ENCODE results near the gene TAGLN2. TPM values are rescaled to one million over a fixed set of nuclear protein-coding genes. Genes with fewer than 3 reads are reported as not detected.

TAGLN2 gene
- total and polyA plus RNA-seq, 9 of the 15 experiments (the other 6 are each of a cell fraction or from before 2014, with no cell fraction given): 192 to 683 (median 455) TPM

GRCh38 chr1:159889821-159890252, 35.5 kb downstream of the TAGLN2 start (continued):
- TF ChIP-seq VEZF1 (CRISPR knock-in tag; IDR thresholded peaks at IDR 0.05) (peak; percentile 57; the same call in 1 of the 2 replicates), PTTG1 (tag; IDR thresholded peaks at IDR 0.05; ENCODE audit: low read depth) (no peak), ZNF311 (CRISPR knock-in tag; IDR thresholded peaks at IDR 0.05) (no peak), ZNF584 (CRISPR knock-in tag; IDR thresholded peaks at IDR 0.05; ENCODE audit: low read depth) (no peak), CBX5 (IDR thresholded peaks at IDR 0.05; ENCODE audit: borderline replicate concordance, low read depth) (no peak), SMC3 (conservative IDR thresholded peaks at IDR 0.05; ENCODE audit: insufficient read depth, low read depth, low read length) (no peak), ETV1 (tag; conservative IDR thresholded peaks at IDR 0.05; ENCODE audit: low read depth) (peak; percentile 55; the same call in 1 of the 2 replicates), NR1H2 (CRISPR knock-in tag; IDR thresholded peaks at IDR 0.05) (no peak), ZNF830 (CRISPR knock-in tag; IDR thresholded peaks at IDR 0.05) (no peak), POLR3G (IDR thresholded peaks at IDR 0.05; ENCODE audit: extremely low read depth, insufficient read length, insufficient replicate concordance) (no peak), ZNF764 (CRISPR knock-in tag; IDR thresholded peaks at IDR 0.05; ENCODE audit: low read depth) (no peak), HMG20B (CRISPR knock-in tag; IDR thresholded peaks at IDR 0.05) (no peak), CREB3 (tag; conservative IDR thresholded peaks at IDR 0.05; ENCODE audit: low read depth) (no peak), RBM17 (IDR thresholded peaks at IDR 0.05; ENCODE audit: borderline replicate concordance, low read depth, low read length) (no peak), ZNF263 (CRISPR knock-in tag; IDR thresholded peaks at IDR 0.05; ENCODE audit: borderline replicate concordance) (peak; percentile 61), ZNF354B (CRISPR knock-in tag; IDR thresholded peaks at IDR 0.05) (no peak), ZFP1 (CRISPR knock-in tag; IDR thresholded peaks at IDR 0.05) (no peak), ZNF511 (CRISPR knock-in tag; IDR thresholded peaks at IDR 0.05) (no peak), CHD1 (IDR thresholded peaks at IDR 0.05; ENCODE audit: low read length) (no peak), ATF7 (IDR thresholded peaks at IDR 0.05) (0 out of 2 replicates have a peak, but pooled peaks have one; percentile 21), NKRF (IDR thresholded peaks at IDR 0.05; ENCODE audit: borderline replicate concordance) (no peak), HMBOX1 (IDR thresholded peaks at IDR 0.05) (peak; percentile 80), TRIM24 (IDR thresholded peaks at IDR 0.05) (no peak), FIP1L1 (IDR thresholded peaks at IDR 0.05; ENCODE audit: low read depth, low read length, poor library complexity, severe bottlenecking) (no peak)
